GM12878 (cell line): Measurements from ENCODE around the gene ERCC1. TPM values are rescaled to one million over a fixed set of nuclear protein-coding genes. Genes with fewer than 3 reads are reported as not detected.

Experiments used
- ATAC-seq: fragments of 200-7000 bp; cut with Tn5 transposase; 3 replicates; pipeline ENCODE4 v1.9.1; 2020; ENCODE audit warnings: mild to moderate bottlenecking, moderate library complexity
- BruUV-seq: library from RNA; stranded (reverse); fragments of 400-500 nt; replicated peaks from 2 replicates; lab custom pipeline; 2021; lab: Mats Ljungman, UMichigan
- CTCF ChIA-PET: fragments of 300-600 bp; sonication (Branson Sonifier 250); formaldehyde crosslinking; extraction: SDS; loops from one replicate; lab custom pipeline; 2021; ENCODE audit warnings: inconsistent platforms; lab: Yijun Ruan, JAX
- POLR2A ChIA-PET: fragments of 350-600 bp; formaldehyde crosslinking; extraction: SDS; loops from one replicate; lab custom pipeline; 2021; ENCODE audit warnings: inconsistent platforms; lab: Charles Lee
- RAD21 ChIA-PET: fragments of 300-600 bp; sonication (Branson Sonifier 250); formaldehyde crosslinking; loops from one replicate; lab custom pipeline; 2023; ENCODE audit warnings: antibody characterized with exemption; ENCODE audit not compliant: unreplicated experiment; lab: Charles Lee
- SMC1A ChIA-PET: fragments of 300-600 bp; sonication (Branson Sonifier 250); formaldehyde crosslinking; loops from one replicate; lab custom pipeline; 2023; ENCODE audit not compliant: unreplicated experiment, uncharacterized antibody; lab: Charles Lee
- DNase-seq: peaks from one replicate; pipeline ENCODE4 v3.0.0-alpha.2; 2011; ENCODE audit warnings: low read depth, low spot score
- FAIRE-seq: peaks from 3 replicates; lab custom pipeline; 2011; peaks lifted over from hg19 to GRCh38; lab: Jason Lieb, UNC
- H2AFZ ChIP-seq: 2 replicates; pipeline ENCODE4 v1.6.0; 2011; ENCODE audit warnings: low read depth, low read length, control low read depth; ENCODE audit not compliant: control insufficient read depth
- H3K27ac ChIP-seq: 2 replicates; pipeline ENCODE4 v1.5.1; 2011; ENCODE audit warnings: control low read depth; ENCODE audit not compliant: control insufficient read depth, insufficient read depth
- H3K27me3 ChIP-seq, 2 experiments: replicated peaks in 1 of 2; 2 replicates each; pipeline versions ENCODE4 v1.6.0 to v1.6.1; 2011; ENCODE audit warnings: low read length in 1 of 2; ENCODE audit not compliant: control insufficient read depth in 2 of 2, insufficient read depth in 2 of 2
- H3K36me3 ChIP-seq, 2 experiments: 2 replicates each; pipeline ENCODE4 v1.5.1; 2011; ENCODE audit warnings: low read length in 1 of 2; ENCODE audit not compliant: control insufficient read depth in 2 of 2, insufficient read depth in 2 of 2
- H3K4me1 ChIP-seq: 2 replicates; pipeline ENCODE4 v1.6.1; 2011; ENCODE audit warnings: mild to moderate bottlenecking, low read length, moderate library complexity, mixed read lengths; ENCODE audit not compliant: control insufficient read depth, insufficient read depth
- H3K4me2 ChIP-seq: 2 replicates; pipeline ENCODE4 v1.6.0; 2011; ENCODE audit warnings: control low read depth; ENCODE audit not compliant: control insufficient read depth, insufficient read depth
- H3K4me3 ChIP-seq: fragments of 200-600 bp; sonication (generic); 2 replicates; pipeline ENCODE4 v1.5.1; 2016
- H3K79me2 ChIP-seq: 2 replicates; pipeline ENCODE4 v1.6.0; 2011; ENCODE audit warnings: low read length; ENCODE audit not compliant: control insufficient read depth, insufficient read depth
- H3K9ac ChIP-seq: 2 replicates; pipeline ENCODE4 v1.8.0; 2011; ENCODE audit warnings: low read length, control low read depth, mixed read lengths; ENCODE audit not compliant: control insufficient read depth, insufficient read depth
- H3K9me3 ChIP-seq: replicated peaks from 3 replicates; pipeline ENCODE4 v1.5.1; 2011; ENCODE audit warnings: mild to moderate bottlenecking, low read length; ENCODE audit not compliant: control insufficient read depth, insufficient read depth
- H4K20me1 ChIP-seq: 2 replicates; pipeline ENCODE4 v1.6.0; 2011; ENCODE audit not compliant: control insufficient read depth, insufficient read depth
- E4F1 ChIP-seq: fragments of 450-650 bp; IDR thresholded peaks from 2 replicates; pipeline ENCODE4 v1.6.1; 2018; ENCODE audit warnings: borderline replicate concordance, mild to moderate bottlenecking; ENCODE audit not compliant: partially characterized antibody
- MLLT1 ChIP-seq: fragments of 450-650 bp; IDR thresholded peaks from 2 replicates; pipeline ENCODE4 v1.6.1; 2016; ENCODE audit warnings: mild to moderate bottlenecking
- WGBS: methylation state at CpG from one replicate; pipeline ENCODE4 v1.1.6; 2016; ENCODE audit warnings: low lambda C conversion rate; ENCODE audit not compliant: insufficient replicate concordance, insufficient coverage; ENCODE audit errors: missing lambda C conversion rate; 5-methylcytosine and 5-hydroxymethylcytosine counted together
- in situ Hi-C: fragments of 300-500 bp; cut with MboI; formaldehyde crosslinking; loops from 9 replicates; pipeline ENCODE4 v1.14.3; 2018; ENCODE audit warnings: mixed read lengths
- intact Hi-C: fragments of 100-400 bp; cut with micrococcal nuclease; formaldehyde crosslinking; loops from one replicate; pipeline ENCODE4 v1.14.2; 2022; ENCODE audit not compliant: unreplicated experiment
- polyA plus RNA-seq, 11 experiments: library from polyadenylated mRNA; depleted of rRNA in 4 of 11; unstranded in 6 of 11; stranded (reverse) in 5 of 11; fragments of >200 nt; fragmentation: Nextera tagmentation in 4 of 11; fragmentation: Illumina TruSeq in 1 of 11; extraction: Ambion mirVana in 4 of 11; extraction: Trizol in 1 of 11; gene quantifications; 1 replicate in 1 of 11; 2 replicates in 10 of 11; pipeline versions ENCODE4 v1.2.1 to v1.2.3, GENCODE V29; 2011 to 2016; ENCODE audit warnings: inconsistent platforms in 2 of 11, missing spikeins in 2 of 11, low read depth in 1 of 11
- total RNA-seq, 4 experiments: library from RNA; depleted of rRNA in 3 of 4; stranded (reverse); fragments of >200 nt in 3 of 4; fragmentation: Illumina TruSeq in 1 of 4; extraction: Trizol in 1 of 4; gene quantifications; 2 replicates each; pipeline versions ENCODE4 v1.2.1 to v1.2.3, GENCODE V29; 2013 to 2021

The ERCC1 gene
- total and polyA plus RNA-seq, 10 of the 15 experiments (the other 5 are each of a cell fraction or from before 2014, with no cell fraction given) = 14.7 to 104 (median 61.1) TPM

GRCh38 chr19:45420356-45420755, 3.4 kb downstream of the ERCC1 start:
- peaks cover 38% of the 10 kb centered on the region for H3K4me1 ChIP-seq
- BruUV-seq = no TSS peak
- H3K79me2 ChIP-seq = peaks cover 16% of the 10 kb centered on the region
- no peaks in the 10 kb centered on the region for H4K20me1 ChIP-seq
- 83% methylated on average over 10 of the region's 10 CpGs for WGBS
- intact Hi-C loops (no loop called here), in situ Hi-C loops (no loop called here)
- DNase-seq (no peak), FAIRE-seq (no peak), ATAC-seq (no peak)
- peaks cover 0 to 3% of the 10 kb centered on the region in 2 experiments for H3K36me3 ChIP-seq
- POLR2A ChIA-PET = no interaction called here
- no peaks in the 10 kb centered on the region for H3K9me3 ChIP-seq
- H3K27me3 ChIP-seq = no peaks in the 10 kb centered on the region
- H3K9ac ChIP-seq = no peak overlapping the region
- no peak for TF ChIP-seq E4F1
- TF ChIP-seq MLLT1 = 0 out of 2 replicates have a peak, but pooled peaks have one; percentile 17
- RAD21 ChIA-PET = interaction anchor here (0.9 to 1.5 kb wide), 2 partner anchors 16 to 19 kb away, joined by 3 to 7 read pairs; partner anchors contain the start of gene PPP1R13L
- SMC1A ChIA-PET = no interaction called here
- CTCF ChIA-PET = interaction anchor here (1.1 to 4.9 kb wide), 4 partner anchors 17 to 65 kb away, joined by 4 to 42 read pairs (median 6); partner anchors contain the start of gene PPP1R13L
- H2AFZ ChIP-seq = no peak overlapping the region
- H3K4me2 ChIP-seq = peak overlapping the region; percentile 69
- H3K4me3 ChIP-seq = no peak overlapping the region
- H3K27ac ChIP-seq = peak overlapping the region; percentile 73; the same call in 1 of the 2 replicates
